Choroid plexus epithelial cell (primary cell): ENCODE data around the gene STAB1.

Source experiments
- DNase-seq: peaks from one replicate; pipeline ENCODE4 v3.0.0-alpha.2; 2010; ENCODE audit warnings: low read depth
- H3K4me3 ChIP-seq: 2 replicates; pipeline ENCODE4 v1.5.1; 2011; ENCODE audit warnings: low read depth, mild to moderate bottlenecking, control low read depth, low read length, moderate library complexity
- TF ChIP-seq, protein P1 (sequence below): conservative IDR thresholded peaks from 2 replicates; pipeline ENCODE4 v1.5.1; 2011; ENCODE audit warnings: low read depth, mild to moderate bottlenecking, control low read depth, inconsistent platforms, low read length, moderate library complexity

Gene STAB1

DNA sequence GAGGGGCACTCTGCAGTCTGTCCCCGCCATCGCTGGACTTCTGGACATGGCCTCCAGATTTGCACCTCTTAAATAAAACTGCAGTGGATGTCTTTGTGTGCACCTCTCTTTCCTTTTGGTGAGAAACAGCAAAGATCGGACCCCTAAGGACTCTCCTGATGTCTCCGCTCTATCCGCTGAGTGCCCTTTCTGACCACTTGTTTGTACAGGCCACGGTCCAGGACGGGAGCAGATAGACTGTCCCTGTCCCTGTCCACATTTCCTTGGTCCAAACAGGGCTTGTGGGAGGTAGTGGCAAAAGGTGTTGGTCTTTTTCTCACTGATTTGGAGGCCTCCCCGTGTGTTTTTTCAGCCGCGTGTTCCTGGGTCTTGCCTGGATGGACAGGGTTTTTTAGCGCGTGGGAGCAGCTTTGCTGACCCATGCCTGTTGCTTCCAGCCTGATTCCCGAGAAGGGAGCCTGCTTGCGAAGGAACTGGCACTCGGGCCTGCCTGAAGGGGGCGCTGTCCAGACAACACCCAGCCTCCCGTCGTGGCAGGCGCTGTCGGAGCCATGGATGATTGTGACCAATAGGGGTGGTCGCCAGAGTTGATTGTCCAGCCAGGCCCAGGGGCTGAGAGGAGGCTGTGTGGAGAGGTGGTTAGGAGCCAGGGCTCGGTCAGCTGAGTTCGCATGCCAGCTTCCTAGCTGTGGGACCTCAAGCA is 13.2 kb upstream of the STAB1 start:
- TF ChIP-seq, protein P1, sequence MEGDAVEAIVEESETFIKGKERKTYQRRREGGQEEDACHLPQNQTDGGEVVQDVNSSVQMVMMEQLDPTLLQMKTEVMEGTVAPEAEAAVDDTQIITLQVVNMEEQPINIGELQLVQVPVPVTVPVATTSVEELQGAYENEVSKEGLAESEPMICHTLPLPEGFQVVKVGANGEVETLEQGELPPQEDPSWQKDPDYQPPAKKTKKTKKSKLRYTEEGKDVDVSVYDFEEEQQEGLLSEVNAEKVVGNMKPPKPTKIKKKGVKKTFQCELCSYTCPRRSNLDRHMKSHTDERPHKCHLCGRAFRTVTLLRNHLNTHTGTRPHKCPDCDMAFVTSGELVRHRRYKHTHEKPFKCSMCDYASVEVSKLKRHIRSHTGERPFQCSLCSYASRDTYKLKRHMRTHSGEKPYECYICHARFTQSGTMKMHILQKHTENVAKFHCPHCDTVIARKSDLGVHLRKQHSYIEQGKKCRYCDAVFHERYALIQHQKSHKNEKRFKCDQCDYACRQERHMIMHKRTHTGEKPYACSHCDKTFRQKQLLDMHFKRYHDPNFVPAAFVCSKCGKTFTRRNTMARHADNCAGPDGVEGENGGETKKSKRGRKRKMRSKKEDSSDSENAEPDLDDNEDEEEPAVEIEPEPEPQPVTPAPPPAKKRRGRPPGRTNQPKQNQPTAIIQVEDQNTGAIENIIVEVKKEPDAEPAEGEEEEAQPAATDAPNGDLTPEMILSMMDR, result peak; percentile 65
- no peak overlapping the region for H3K4me3 ChIP-seq
- DNase-seq, result peak; percentile 45

- TF ChIP-seq, protein P1, result no peak
- H3K4me3 ChIP-seq, result no peak overlapping the region
- no peak for DNase-seq
Observed at GRCh38 chr3:52483081-52483480, 12.1 kb upstream of the STAB1 start.

DNA sequence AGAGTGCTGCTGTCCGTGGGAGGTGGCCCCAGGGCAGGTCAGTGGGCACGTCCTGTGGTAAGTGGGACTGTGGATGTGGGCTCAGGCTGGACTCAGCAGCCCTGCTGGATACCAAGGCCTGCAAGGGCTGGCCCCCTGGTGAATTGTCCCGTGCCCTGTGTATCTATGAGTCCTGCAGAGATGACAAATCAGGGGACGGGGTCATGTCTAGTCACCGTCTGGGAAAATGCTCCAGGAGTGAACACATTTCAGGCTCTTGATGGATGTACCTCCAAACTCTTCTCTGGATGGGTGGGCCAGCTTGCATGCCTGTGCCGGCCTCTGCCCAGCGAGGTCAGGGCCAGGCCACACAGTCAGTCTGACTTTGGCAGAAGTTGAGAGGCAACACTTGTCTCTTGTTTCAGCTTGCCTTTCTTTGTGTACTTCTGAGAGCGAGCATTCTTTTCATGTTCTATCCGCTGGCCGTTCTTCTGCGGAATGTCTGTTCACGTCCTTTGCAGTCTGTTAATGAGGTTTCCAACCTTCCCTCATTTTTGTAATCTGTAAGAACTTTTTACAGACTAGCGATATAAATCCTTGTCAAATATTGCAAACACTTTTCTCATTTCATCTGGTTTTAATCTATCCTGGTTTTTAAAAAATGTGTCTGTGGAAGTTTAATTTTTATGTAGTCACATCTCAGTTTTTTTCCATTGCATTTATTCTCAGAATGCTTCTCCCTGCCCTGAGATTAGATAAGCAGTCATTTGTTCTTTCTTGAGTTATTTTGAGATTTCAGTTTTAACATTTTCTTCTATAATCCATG is 11.4 kb upstream of the STAB1 start:
- peak; percentile 63 for DNase-seq
- no peak overlapping the region for H3K4me3 ChIP-seq
- TF ChIP-seq, protein P1, result no peak

DNA sequence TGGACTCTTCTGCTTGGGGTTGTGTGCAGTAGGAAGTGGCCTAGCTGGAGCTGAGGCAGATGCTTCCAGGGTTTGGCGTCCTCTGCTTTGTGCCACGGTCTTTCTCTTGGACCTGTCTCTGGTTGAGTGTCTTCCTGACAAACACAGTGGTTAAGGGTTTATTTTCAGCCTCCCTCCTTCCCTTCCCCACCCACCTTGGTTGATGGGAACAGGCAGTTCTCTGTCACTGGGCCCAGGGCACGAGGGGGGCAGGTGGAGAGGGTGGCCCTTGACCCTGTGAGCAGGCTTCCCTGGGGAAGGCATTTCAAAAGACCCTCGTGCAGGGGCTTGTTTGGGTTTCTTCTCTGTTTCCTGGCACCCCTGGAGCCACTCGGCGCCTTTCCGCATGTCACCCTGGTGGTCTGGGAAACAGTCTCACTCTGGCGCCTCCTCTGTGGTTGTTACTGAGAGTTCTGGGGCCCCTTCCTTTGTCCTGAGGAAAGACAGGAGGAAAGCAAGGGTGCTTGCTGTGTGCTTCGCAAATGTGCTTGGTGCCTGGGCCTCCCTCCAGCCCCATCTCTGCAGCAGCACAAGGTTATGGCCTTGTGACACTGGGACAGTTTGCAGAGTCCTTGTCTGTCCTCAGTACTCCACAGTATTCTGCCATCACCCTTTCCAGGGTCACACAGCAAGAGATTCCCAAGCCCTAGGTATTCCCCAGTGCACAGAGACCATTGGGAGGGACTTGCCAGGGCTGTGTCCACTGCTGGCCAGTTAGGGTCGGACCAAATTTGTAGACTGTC is 10.3 kb upstream of the STAB1 start:
- no peak overlapping the region for H3K4me3 ChIP-seq
- TF ChIP-seq, protein P1, result no peak
- no peak for DNase-seq

GRCh38 chr3:52487050-52487787 is 7.9 kb upstream of the STAB1 start:
- TF ChIP-seq, protein P1, result no peak
- no peak for DNase-seq

DNA sequence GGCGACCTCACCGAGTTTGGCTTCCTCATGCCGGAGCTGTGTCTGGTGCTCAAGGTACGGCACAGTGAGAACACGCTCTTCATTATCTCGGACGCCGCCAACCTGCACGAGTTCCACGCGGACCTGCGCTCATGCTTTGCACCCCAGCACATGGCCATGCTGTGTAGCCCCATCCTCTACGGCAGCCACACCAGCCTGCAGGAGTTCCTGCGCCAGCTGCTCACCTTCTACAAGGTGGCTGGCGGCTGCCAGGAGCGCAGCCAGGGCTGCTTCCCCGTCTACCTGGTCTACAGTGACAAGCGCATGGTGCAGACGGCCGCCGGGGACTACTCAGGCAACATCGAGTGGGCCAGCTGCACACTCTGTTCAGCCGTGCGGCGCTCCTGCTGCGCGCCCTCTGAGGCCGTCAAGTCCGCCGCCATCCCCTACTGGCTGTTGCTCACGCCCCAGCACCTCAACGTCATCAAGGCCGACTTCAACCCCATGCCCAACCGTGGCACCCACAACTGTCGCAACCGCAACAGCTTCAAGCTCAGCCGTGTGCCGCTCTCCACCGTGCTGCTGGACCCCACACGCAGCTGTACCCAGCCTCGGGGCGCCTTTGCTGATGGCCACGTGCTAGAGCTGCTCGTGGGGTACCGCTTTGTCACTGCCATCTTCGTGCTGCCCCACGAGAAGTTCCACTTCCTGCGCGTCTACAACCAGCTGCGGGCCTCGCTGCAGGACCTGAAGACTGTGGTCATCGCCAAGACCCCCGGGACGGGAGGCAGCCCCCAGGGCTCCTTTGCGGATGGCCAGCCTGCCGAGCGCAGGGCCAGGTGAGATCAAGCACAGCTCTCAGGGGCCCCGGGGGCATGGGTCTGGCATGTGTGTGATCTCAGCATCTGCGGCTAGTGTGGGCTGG is 7.1 kb upstream of the STAB1 start:
- TF ChIP-seq, protein P1, result no peak
- no peak overlapping the region for H3K4me3 ChIP-seq
- DNase-seq, result no peak

More at GRCh38 chr3:52487050-52487787, 7.9 kb upstream of the STAB1 start:
- no peak overlapping the region for H3K4me3 ChIP-seq
